ENCODE measurements around the gene CTIF. TPM values are rescaled to one million over a fixed set of nuclear protein-coding genes. Genes with fewer than 3 reads are reported as not detected.

Gene CTIF
- total RNA-seq, 1 donor from 2014 or later: 54.8 TPM

- Histone ChIP-seq H3K27me3 (ENCODE audit: low read depth) (no peaks in the 10 kb centered on the region), H3K4me1 (peaks cover 12% of the 10 kb centered on the region), H3K27ac (no peak overlapping the region), H3K36me3 (peaks cover 22% of the 10 kb centered on the region), H3K4me3 (no peak overlapping the region), H3K9me3 (no peaks in the 10 kb centered on the region)
- ATAC-seq (peak in 1 of 2 donors; percentile 34), DNase-seq (no peak)
- TF ChIP-seq, protein P1, sequence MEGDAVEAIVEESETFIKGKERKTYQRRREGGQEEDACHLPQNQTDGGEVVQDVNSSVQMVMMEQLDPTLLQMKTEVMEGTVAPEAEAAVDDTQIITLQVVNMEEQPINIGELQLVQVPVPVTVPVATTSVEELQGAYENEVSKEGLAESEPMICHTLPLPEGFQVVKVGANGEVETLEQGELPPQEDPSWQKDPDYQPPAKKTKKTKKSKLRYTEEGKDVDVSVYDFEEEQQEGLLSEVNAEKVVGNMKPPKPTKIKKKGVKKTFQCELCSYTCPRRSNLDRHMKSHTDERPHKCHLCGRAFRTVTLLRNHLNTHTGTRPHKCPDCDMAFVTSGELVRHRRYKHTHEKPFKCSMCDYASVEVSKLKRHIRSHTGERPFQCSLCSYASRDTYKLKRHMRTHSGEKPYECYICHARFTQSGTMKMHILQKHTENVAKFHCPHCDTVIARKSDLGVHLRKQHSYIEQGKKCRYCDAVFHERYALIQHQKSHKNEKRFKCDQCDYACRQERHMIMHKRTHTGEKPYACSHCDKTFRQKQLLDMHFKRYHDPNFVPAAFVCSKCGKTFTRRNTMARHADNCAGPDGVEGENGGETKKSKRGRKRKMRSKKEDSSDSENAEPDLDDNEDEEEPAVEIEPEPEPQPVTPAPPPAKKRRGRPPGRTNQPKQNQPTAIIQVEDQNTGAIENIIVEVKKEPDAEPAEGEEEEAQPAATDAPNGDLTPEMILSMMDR (IDR thresholded peaks at IDR 0.05): no peak
- intact Hi-C loops (cut with DNase I): no loop called here
Measured at GRCh38 chr18:48821845-48822244, 283.0 kb downstream of the CTIF start.

GRCh38 chr18:48824231-48824970 is 285.6 kb downstream of the CTIF start:
- H3K4me1 ChIP-seq: peaks cover 36% of the 10 kb centered on the region
- DNase-seq (peak; percentile 7), ATAC-seq (no peak)
- H3K4me3 ChIP-seq: no peak overlapping the region
- intact Hi-C loops (cut with DNase I): no loop called here
- peaks cover 3% of the 10 kb centered on the region for H3K36me3 ChIP-seq
- H3K27ac ChIP-seq: no peak overlapping the region
- TF ChIP-seq, protein P1 (IDR thresholded peaks at IDR 0.05): no peak
- no peaks in the 10 kb centered on the region for H3K27me3 ChIP-seq (ENCODE audit: low read depth)
- H3K9me3 ChIP-seq: no peaks in the 10 kb centered on the region

- ATAC-seq (no peak), DNase-seq (peak; percentile 10)
- Histone ChIP-seq H3K27ac (peak overlapping the region; percentile 8), H3K27me3 (ENCODE audit: low read depth) (no peaks in the 10 kb centered on the region), H3K4me3 (no peak overlapping the region), H3K36me3 (no peaks in the 10 kb centered on the region), H3K9me3 (no peaks in the 10 kb centered on the region), H3K4me1 (peaks cover 44% of the 10 kb centered on the region)
- TF ChIP-seq, protein P1 (IDR thresholded peaks at IDR 0.05): no peak
- intact Hi-C loops (cut with DNase I): no loop called here
Measured at GRCh38 chr18:48825101-48825745, 286.4 kb downstream of the CTIF start.

DNA sequence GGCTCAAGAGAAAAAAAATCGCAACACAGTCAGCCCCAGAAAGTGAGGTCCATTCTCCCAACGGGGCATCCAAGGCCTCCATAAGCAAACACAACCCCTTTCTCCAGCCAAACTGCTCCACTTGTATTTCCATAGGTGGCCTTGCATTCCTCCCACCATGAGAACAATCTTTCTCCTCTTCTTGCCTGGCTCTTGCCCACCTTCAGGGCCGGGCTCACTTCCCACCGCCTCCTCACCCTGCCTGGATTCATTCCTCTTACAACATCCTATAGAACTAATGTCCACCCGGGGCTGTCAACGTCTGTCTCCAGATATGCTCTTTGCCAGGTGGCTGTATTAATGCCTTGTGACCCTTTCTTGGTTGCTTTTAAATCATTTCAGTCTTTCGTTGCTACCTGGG is 287.4 kb downstream of the CTIF start:
- peaks cover 50% of the 10 kb centered on the region for H3K4me1 ChIP-seq
- no peaks in the 10 kb centered on the region for H3K9me3 ChIP-seq
- no peaks in the 10 kb centered on the region for H3K27me3 ChIP-seq (ENCODE audit: low read depth)
- ATAC-seq (no peak), DNase-seq (peak; percentile 12)
- TF ChIP-seq, protein P1 (IDR thresholded peaks at IDR 0.05): no peak
- no peaks in the 10 kb centered on the region for H3K36me3 ChIP-seq
- intact Hi-C loops (cut with DNase I): no loop called here
- no peak overlapping the region for H3K4me3 ChIP-seq
- H3K27ac ChIP-seq: no peak overlapping the region

DNA sequence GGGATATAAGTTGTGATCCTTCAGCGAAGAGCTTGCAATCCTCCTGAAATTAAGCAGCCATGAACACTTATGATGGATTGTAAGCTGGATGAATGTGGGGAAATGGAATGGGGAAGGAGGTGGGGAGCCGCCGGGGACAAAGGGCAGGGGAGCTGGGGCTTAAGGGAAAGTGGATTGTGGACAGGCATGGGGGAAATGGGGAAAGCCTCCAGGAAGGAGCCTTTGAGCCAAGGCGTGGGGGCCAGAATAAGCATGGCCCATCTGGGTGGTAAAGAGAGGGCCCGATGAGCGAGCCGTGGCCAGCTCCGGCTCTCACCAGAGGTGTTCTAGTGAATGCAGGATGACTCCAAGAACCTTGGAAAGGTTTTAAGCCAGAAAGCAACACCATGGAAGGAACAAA is 288.0 kb downstream of the CTIF start:
- TF ChIP-seq, protein P1 (IDR thresholded peaks at IDR 0.05): no peak
- Histone ChIP-seq H3K9me3 (no peaks in the 10 kb centered on the region), H3K27ac (no peak overlapping the region), H3K4me3 (no peak overlapping the region), H3K4me1 (peaks cover 56% of the 10 kb centered on the region), H3K36me3 (no peaks in the 10 kb centered on the region), H3K27me3 (ENCODE audit: low read depth) (no peaks in the 10 kb centered on the region)
- no peak for ATAC-seq
- DNase-seq: peak; percentile 18
- intact Hi-C loops (cut with DNase I): no loop called here
